ENCODE results near the gene TMPO. TPM values are rescaled to one million over a fixed set of nuclear protein-coding genes. Genes with fewer than 3 reads are reported as not detected.
A peak's percentile ranks its signal among the peaks of the same experiment; 100 is the strongest.
"Not testable (repeated sequence)": the region's sequence is repeated elsewhere in the genome, so short reads cannot be mapped to it uniquely, and the experiment has no call there.

TMPO gene
- total and polyA plus RNA-seq, 2 donors, result 25.5 to 220 TPM

GRCh38 chr12:98595243-98595988, 80.0 kb downstream of the TMPO start:
- no peak for DNase-seq (ENCODE audit: extremely low spot score)
- H3K4me1 ChIP-seq (ENCODE audit: insufficient read depth), result no peaks in the 10 kb centered on the region
- H3K4me3 ChIP-seq (ENCODE audit: low read depth, low read length), result peak overlapping the region; percentile 27
- 56% methylated on average over 3 of the region's 3 CpGs for WGBS
- no peak overlapping the region for H3K27ac ChIP-seq (ENCODE audit: low read depth)
- H3K36me3 ChIP-seq (ENCODE audit: insufficient read depth), result peaks cover 8% of the 10 kb centered on the region

GRCh38 chr12:98597313-98597712, 81.9 kb downstream of the TMPO start:
- H3K4me3 ChIP-seq (ENCODE audit: low read depth, low read length); H3K4me1 ChIP-seq (ENCODE audit: insufficient read depth); H3K27ac ChIP-seq (ENCODE audit: low read depth); DNase-seq (ENCODE audit: extremely low spot score): not testable (repeated sequence)
- 90% methylated on average over 5 of the region's 5 CpGs for WGBS
- H3K36me3 ChIP-seq (ENCODE audit: insufficient read depth), result peaks cover 11% of the 10 kb centered on the region

Small RNA genes lying within 50 kb of the gene (small RNA-seq; reads per million reads assigned to genes)
- gene SNORA53, result 10.9 reads per million, percentile 94 among the genes with 10 or more reads in this experiment

Other genes with a start within 250 kb of the TMPO start
- 360 TPM for gene SLC25A3, start 78.1 kb downstream of the TMPO start, total RNA-seq
- gene SLC25A3, start 78.1 kb downstream of the TMPO start, polyA plus RNA-seq, result 489 TPM
- 58.5 TPM for gene IKBIP, start 129.2 kb downstream of the TMPO start, total RNA-seq
- gene IKBIP, start 129.2 kb downstream of the TMPO start, polyA plus RNA-seq, result 13.1 TPM
- gene APAF1, start 129.7 kb downstream of the TMPO start, total RNA-seq, result 52.9 TPM
- gene APAF1, start 129.7 kb downstream of the TMPO start, polyA plus RNA-seq, result 5.5 TPM